ENCODE results near the gene PANK1.

DNA sequence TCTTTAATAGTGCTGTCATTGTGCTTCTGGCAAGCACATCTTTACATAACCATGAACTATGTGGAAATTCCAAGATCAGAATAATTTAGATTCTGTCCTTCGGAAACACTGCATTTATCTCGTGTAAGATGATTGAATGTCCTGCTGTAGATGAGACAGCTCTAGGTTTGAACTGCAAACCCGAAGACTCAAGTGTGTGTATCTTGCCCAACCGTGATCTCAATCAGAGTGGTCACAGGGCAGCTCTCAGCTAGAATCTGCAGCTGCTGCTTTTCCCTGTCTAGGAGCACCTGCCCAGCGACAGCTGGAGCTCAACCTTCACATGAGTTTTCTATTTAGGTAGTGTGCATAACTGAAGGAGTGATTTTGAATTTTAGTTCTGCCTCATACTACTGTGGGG is 38.8 kb upstream of the PANK1 start:
- TF ChIP-seq REST (IDR thresholded peaks at IDR 0.05; ENCODE audit: low read depth) (no peak), EP300 (IDR thresholded peaks at IDR 0.05; ENCODE audit: borderline replicate concordance) (no peak), CEBPB (IDR thresholded peaks at IDR 0.05) (no peak), TAF1 (IDR thresholded peaks at IDR 0.05; ENCODE audit: low read depth) (no peak), EGR1 (IDR thresholded peaks at IDR 0.05) (no peak), FOXM1 (IDR thresholded peaks at IDR 0.05; ENCODE audit: borderline replicate concordance, low read depth) (no peak), RAD21 (IDR thresholded peaks at IDR 0.05; ENCODE audit: low read depth) (no peak), NFIC (IDR thresholded peaks at IDR 0.05) (no peak), TEAD4 (IDR thresholded peaks at IDR 0.05) (no peak), CREB1 (IDR thresholded peaks at IDR 0.05; ENCODE audit: low read depth) (no peak), YY1 (IDR thresholded peaks at IDR 0.05; ENCODE audit: low read depth) (no peak), ZBTB7A (IDR thresholded peaks at IDR 0.05; ENCODE audit: low read depth) (no peak)
- TF ChIP-seq, protein P1, sequence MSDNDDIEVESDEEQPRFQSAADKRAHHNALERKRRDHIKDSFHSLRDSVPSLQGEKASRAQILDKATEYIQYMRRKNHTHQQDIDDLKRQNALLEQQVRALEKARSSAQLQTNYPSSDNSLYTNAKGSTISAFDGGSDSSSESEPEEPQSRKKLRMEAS (IDR thresholded peaks at IDR 0.05): no peak
- TF ChIP-seq, protein P2, sequence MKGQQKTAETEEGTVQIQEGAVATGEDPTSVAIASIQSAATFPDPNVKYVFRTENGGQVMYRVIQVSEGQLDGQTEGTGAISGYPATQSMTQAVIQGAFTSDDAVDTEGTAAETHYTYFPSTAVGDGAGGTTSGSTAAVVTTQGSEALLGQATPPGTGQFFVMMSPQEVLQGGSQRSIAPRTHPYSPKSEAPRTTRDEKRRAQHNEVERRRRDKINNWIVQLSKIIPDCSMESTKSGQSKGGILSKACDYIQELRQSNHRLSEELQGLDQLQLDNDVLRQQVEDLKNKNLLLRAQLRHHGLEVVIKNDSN (IDR thresholded peaks at IDR 0.05): no peak
